SU-DHL-6 (cell line): Measurements from ENCODE around the gene METAP1.
"Not testable (repeated sequence)": the region's sequence is repeated elsewhere in the genome, so short reads cannot be mapped to it uniquely, and the experiment has no call there.

ENCODE experiments used
- H2AFZ ChIP-seq: fragments of 200-600 bp; sonication (generic); 2 replicates; pipeline ENCODE4 v1.6.1; 2014; ENCODE audit warnings: low read depth, mild to moderate bottlenecking, moderate library complexity, mixed read lengths, antibody characterized with exemption, low read length; ENCODE audit not compliant: severe bottlenecking
- H3F3A ChIP-seq: fragments of 200-600 bp; shearing (Covaris generic); 2 replicates; pipeline ENCODE4 v1.6.0; 2016; ENCODE audit warnings: antibody characterized with exemption, mild to moderate bottlenecking; ENCODE audit not compliant: insufficient read depth
- H3K27ac ChIP-seq: fragments of 200-600 bp; sonication (generic); 2 replicates; pipeline ENCODE4 v1.5.1; 2016; ENCODE audit warnings: low read depth, mild to moderate bottlenecking, low read length, moderate library complexity, mixed read lengths
- H3K27me3 ChIP-seq: fragments of 200-600 bp; sonication (generic), shearing (Covaris generic); 2 replicates; pipeline ENCODE4 v1.6.0; 2014; ENCODE audit warnings: mild to moderate bottlenecking, low read length
- H3K36me3 ChIP-seq: fragments of 200-600 bp; sonication (generic); 2 replicates; pipeline ENCODE4 v1.6.1; 2014; ENCODE audit warnings: mild to moderate bottlenecking, low read length, mixed read lengths
- H3K4me2 ChIP-seq: fragments of 300-600, 200-600 bp; shearing (Covaris generic), sonication (generic); 2 replicates; pipeline ENCODE4 v1.6.0; 2014; ENCODE audit warnings: low read length, low read depth, mild to moderate bottlenecking; ENCODE audit not compliant: poor library complexity, severe bottlenecking
- H3K4me3 ChIP-seq: fragments of 200-600 bp; sonication (generic); 2 replicates; pipeline ENCODE4 v1.5.1; 2014; ENCODE audit warnings: antibody characterized with exemption, low read length, mild to moderate bottlenecking, mixed read lengths; ENCODE audit not compliant: insufficient read depth, poor library complexity, severe bottlenecking
- H3K79me2 ChIP-seq: fragments of 200-600 bp; sonication (generic); 2 replicates; pipeline ENCODE4 v1.6.1; 2014; ENCODE audit warnings: mild to moderate bottlenecking, low read length, moderate library complexity; ENCODE audit not compliant: insufficient read depth
- H3K9ac ChIP-seq: fragments of 200-600 bp; sonication (generic); 2 replicates; pipeline ENCODE4 v1.7.0; 2014; ENCODE audit warnings: mild to moderate bottlenecking, low read length
- H3K9me2 ChIP-seq: fragments of 200-600 bp; sonication (generic); replicated peaks from 2 replicates; pipeline ENCODE4 v1.6.1; 2014; ENCODE audit warnings: low read length; ENCODE audit not compliant: insufficient read depth
- H3K9me3 ChIP-seq: fragments of 200-600 bp; sonication (generic); 2 replicates; pipeline ENCODE4 v1.6.1; 2014; ENCODE audit warnings: low read length, mixed read lengths; ENCODE audit not compliant: insufficient read depth
- H4K20me1 ChIP-seq: fragments of 200-600 bp; sonication (generic); 2 replicates; pipeline ENCODE4 v1.6.1; 2014; ENCODE audit warnings: low read depth, mild to moderate bottlenecking, antibody characterized with exemption, low read length, moderate library complexity, mixed read lengths
- EZH2phosphoT487 ChIP-seq: fragments of 200-600 bp; sonication (generic), shearing (Covaris generic); conservative IDR thresholded peaks from 2 replicates; pipeline ENCODE4 v1.6.1; 2018; ENCODE audit warnings: mild to moderate bottlenecking, antibody characterized with exemption, low read length, moderate library complexity, mixed read lengths
- TF ChIP-seq, protein P1 (sequence below): fragments of 200-600 bp; sonication (generic); IDR thresholded peaks from one replicate; pipeline ENCODE4 v1.5.1; 2017; ENCODE audit warnings: antibody characterized with exemption, mild to moderate bottlenecking, low read length, moderate library complexity; ENCODE audit not compliant: insufficient read depth, poor library complexity, severe bottlenecking

Gene METAP1

DNA sequence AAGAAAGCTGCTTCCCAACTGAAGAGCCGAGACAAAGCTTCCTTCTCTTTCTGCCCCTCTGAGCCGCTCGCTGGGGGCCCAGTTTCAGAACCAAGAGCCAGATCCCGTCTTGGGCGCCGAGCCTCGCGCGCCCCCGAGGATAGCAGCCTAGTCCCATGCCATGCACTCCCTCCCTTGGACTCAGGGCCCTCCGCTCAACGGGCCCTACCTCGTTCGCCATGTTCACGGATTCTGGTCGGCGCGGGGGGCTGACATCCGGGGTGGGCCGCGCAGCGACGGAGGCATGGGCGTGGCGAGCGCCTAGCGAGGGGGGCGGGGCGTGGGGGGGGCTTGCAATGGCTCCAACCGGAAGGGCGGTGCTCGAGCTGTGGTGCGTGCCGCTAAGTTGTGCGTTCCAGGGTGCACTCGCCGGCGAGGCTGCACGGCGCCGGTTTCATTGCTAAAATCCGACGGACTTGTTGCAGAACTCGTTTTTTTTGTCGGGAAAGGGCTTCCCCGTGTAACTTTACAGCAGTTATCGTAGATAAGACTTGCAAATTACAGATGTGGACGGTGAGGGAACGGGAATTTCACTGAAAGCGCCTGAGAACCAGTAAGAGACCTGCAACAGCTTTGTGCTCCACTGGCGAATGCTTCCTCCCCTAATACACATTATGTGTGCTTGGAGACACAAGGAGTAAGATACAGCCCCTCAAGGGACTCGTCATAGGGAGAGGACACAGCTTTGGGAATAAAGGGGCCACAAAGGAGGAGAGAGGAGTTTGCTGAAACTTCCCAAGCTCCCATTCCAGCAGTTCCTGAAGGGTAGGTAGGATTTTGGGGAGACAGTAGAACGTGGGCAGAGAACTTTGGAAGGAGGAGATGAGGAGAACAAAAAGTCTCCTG, 93.2 kb downstream of the METAP1 start, which contains the start of gene ADH5:
TSS of gene ADH5 (minus strand) at position 308 of the 885 bp plus-strand sequence. CDS start at position 220, 88 bp downstream.
- peak within 1 kb of the TSS; percentile 66 for H3K9ac ChIP-seq
- H2AFZ ChIP-seq: peak within 1 kb of the TSS; percentile 68
- peak within 1 kb of the TSS; percentile 95 for H3K4me2 ChIP-seq
- TF ChIP-seq, protein P1, sequence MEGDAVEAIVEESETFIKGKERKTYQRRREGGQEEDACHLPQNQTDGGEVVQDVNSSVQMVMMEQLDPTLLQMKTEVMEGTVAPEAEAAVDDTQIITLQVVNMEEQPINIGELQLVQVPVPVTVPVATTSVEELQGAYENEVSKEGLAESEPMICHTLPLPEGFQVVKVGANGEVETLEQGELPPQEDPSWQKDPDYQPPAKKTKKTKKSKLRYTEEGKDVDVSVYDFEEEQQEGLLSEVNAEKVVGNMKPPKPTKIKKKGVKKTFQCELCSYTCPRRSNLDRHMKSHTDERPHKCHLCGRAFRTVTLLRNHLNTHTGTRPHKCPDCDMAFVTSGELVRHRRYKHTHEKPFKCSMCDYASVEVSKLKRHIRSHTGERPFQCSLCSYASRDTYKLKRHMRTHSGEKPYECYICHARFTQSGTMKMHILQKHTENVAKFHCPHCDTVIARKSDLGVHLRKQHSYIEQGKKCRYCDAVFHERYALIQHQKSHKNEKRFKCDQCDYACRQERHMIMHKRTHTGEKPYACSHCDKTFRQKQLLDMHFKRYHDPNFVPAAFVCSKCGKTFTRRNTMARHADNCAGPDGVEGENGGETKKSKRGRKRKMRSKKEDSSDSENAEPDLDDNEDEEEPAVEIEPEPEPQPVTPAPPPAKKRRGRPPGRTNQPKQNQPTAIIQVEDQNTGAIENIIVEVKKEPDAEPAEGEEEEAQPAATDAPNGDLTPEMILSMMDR: no peak
- no peak for TF ChIP-seq EZH2phosphoT487
- H3K79me2 ChIP-seq: peaks cover 19% of the 10 kb centered on the region; the same call in 1 of the 2 replicates
- no peaks in the 10 kb centered on the region for H3K27me3 ChIP-seq
- H4K20me1 ChIP-seq: no peaks in the 10 kb centered on the region
- no peaks in the 10 kb centered on the region for H3K9me3 ChIP-seq
- no peaks in the 10 kb centered on the region for H3K9me2 ChIP-seq
- no peaks in the 10 kb centered on the region for H3K36me3 ChIP-seq
- H3K27ac ChIP-seq: no peak within 1 kb of the TSS
- H3F3A ChIP-seq: no peaks in the 10 kb centered on the region
- peak within 1 kb of the TSS; percentile 80 for H3K4me3 ChIP-seq

DNA sequence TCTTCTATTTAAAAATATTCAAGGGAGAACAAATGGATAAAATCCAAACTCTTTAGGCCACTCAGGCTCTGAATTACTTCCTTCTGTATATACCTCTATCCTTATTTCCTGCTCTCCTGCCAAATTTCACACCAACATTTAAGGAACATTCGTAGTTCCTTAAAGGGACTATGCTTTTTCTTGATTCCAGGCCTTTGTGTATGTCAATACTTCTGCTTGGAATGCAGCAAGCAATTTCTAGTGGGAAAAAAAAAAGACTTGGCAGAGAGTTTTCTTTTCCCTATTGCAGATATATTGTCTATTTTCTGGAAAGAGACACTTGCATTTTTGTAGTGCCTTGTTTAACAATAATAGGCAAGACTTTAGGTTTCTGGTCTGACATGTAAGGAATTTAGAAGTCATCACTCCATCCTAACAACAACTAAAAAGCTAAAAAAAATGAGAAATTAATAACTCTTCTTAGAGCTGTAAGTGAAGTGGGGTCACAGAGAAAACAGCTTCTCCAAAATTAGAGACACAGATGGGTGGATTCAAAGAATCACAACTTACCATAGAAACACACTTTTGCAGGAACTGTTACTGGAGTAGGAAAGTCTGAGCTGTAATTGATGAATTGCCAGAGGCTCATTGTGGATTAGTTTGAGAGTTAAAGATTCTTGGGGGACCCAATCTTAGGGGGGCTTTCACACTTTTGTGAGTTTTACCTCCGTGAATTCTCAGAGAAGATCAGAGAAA, 95.1 kb downstream of the METAP1 start:
- no peaks in the 10 kb centered on the region for H3F3A ChIP-seq
- H3K9me2 ChIP-seq: no peaks in the 10 kb centered on the region
- H4K20me1 ChIP-seq: no peaks in the 10 kb centered on the region
- H3K36me3 ChIP-seq: no peaks in the 10 kb centered on the region
- H2AFZ ChIP-seq: no peak overlapping the region
- H3K9me3 ChIP-seq: no peaks in the 10 kb centered on the region
- H3K79me2 ChIP-seq: peaks cover 19% of the 10 kb centered on the region; the same call in 1 of the 2 replicates
- H3K4me2 ChIP-seq: no peak overlapping the region
- no peak overlapping the region for H3K9ac ChIP-seq
- H3K27me3 ChIP-seq: no peaks in the 10 kb centered on the region
- TF ChIP-seq, protein P1: no peak
- no peak for TF ChIP-seq EZH2phosphoT487
- no peak overlapping the region for H3K27ac ChIP-seq
- no peak overlapping the region for H3K4me3 ChIP-seq

DNA sequence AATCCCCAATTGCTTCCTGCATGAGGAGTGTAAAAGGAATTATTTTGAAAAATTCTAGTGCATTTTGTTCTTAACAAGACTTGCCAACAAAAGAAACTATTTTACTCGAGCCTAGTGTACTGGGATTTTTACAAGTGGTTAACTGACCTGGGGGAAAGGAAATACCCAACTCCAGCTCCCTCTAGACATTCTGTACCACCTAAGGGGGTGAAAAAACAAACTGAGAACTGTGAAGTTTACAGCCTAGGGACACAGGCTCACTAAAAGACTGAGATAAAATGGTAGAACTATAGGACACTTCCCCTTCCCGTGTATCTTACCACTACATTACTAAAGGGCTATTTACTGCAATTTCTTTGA, 95.7 kb downstream of the METAP1 start:
- no peak for TF ChIP-seq EZH2phosphoT487
- TF ChIP-seq, protein P1: no peak
- no peak overlapping the region for H3K4me2 ChIP-seq
- H3K36me3 ChIP-seq: no peaks in the 10 kb centered on the region
- H3F3A ChIP-seq: no peaks in the 10 kb centered on the region
- no peaks in the 10 kb centered on the region for H3K9me3 ChIP-seq
- peaks cover 19% of the 10 kb centered on the region; the same call in 1 of the 2 replicates for H3K79me2 ChIP-seq
- H3K27me3 ChIP-seq: no peaks in the 10 kb centered on the region
- H3K4me3 ChIP-seq: no peak overlapping the region
- no peak overlapping the region for H3K27ac ChIP-seq
- H3K9me2 ChIP-seq: no peaks in the 10 kb centered on the region
- no peak overlapping the region for H2AFZ ChIP-seq
- no peak overlapping the region for H3K9ac ChIP-seq
- H4K20me1 ChIP-seq: no peaks in the 10 kb centered on the region

DNA sequence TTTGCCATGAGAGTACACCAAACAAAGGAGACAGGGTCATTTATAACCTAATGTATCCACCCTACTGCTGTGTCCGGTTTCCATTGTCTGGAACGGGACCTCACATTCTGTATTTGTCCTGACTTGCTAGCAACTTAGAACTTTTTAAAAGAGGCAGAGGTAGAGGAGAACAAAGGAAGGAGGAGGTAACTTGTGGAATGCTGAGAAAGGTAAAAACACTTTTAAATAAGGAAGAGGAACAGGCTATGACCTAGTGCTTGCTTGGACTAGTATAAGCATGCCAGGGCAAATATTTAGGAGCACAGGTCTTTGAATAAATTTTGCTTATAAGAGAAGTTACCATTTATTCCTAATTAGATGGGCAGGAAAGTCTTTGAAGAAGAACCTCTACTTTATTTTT, 96.3 kb downstream of the METAP1 start:
- not testable (repeated sequence) for H3K27me3 ChIP-seq, H3K9ac ChIP-seq, H3K9me2 ChIP-seq, H3K4me2 ChIP-seq, H3K36me3 ChIP-seq, H3K27ac ChIP-seq, H3K4me3 ChIP-seq, H3K9me3 ChIP-seq, H3F3A ChIP-seq, H2AFZ ChIP-seq, H4K20me1 ChIP-seq
- peaks cover 13% of the 10 kb centered on the region; the same call in 1 of the 2 replicates for H3K79me2 ChIP-seq
